PC-3 (cell line): ENCODE results near the gene SLC24A3.

ENCODE experiments used
- EZH2 ChIP-seq: fragments of 300-600 bp; sonication (generic); IDR thresholded peaks from one replicate; pipeline ENCODE4 v1.6.1; 2017; ENCODE audit warnings: antibody characterized with exemption, mild to moderate bottlenecking, low read length; ENCODE audit not compliant: unreplicated experiment
- EZH2phosphoT487 ChIP-seq: fragments of 300-600 bp; sonication (generic); IDR thresholded peaks from 2 replicates; pipeline ENCODE4 v1.6.1; 2018; ENCODE audit warnings: mild to moderate bottlenecking, antibody characterized with exemption, low read length, borderline replicate concordance
- TF ChIP-seq, protein P1 (sequence below): fragments of 300-600 bp; sonication (generic); conservative IDR thresholded peaks from 2 replicates; pipeline ENCODE4 v1.5.1; 2017; ENCODE audit warnings: antibody characterized with exemption, low read depth, mild to moderate bottlenecking, low read length

DNA sequence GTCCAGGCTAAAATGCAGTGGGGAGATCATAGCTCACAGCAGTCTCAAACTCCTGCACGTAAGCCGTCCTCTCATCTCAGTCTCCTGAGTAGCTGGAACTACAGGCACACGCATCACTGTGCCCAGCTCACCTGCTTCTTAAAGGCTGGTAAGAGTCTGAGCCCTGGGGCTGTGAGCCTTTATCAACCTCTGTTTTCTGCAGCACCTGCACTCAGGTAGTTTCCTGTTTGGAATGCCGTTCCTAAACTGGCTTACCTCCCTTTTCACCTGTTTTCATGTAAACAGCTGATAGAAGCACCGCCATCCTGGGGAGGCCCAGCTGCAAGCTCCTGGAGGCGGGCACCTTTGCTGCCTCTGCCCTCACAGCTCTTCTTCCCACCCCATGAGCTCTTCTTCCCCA is 45.4 kb downstream of the SLC24A3 start:
- TF ChIP-seq, protein P1, sequence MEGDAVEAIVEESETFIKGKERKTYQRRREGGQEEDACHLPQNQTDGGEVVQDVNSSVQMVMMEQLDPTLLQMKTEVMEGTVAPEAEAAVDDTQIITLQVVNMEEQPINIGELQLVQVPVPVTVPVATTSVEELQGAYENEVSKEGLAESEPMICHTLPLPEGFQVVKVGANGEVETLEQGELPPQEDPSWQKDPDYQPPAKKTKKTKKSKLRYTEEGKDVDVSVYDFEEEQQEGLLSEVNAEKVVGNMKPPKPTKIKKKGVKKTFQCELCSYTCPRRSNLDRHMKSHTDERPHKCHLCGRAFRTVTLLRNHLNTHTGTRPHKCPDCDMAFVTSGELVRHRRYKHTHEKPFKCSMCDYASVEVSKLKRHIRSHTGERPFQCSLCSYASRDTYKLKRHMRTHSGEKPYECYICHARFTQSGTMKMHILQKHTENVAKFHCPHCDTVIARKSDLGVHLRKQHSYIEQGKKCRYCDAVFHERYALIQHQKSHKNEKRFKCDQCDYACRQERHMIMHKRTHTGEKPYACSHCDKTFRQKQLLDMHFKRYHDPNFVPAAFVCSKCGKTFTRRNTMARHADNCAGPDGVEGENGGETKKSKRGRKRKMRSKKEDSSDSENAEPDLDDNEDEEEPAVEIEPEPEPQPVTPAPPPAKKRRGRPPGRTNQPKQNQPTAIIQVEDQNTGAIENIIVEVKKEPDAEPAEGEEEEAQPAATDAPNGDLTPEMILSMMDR: no peak
- TF ChIP-seq EZH2phosphoT487 (no peak), EZH2 (no peak)
